ENCODE measurements around the gene SH2D1B.

Gene SH2D1B

GRCh38 chr1:162389021-162389818, 22.7 kb downstream of the SH2D1B start:
- Histone ChIP-seq H3K4me2 (ENCODE audit: low read length) (no peak overlapping the region), H3K27ac (ENCODE audit: low read depth, low read length, poor library complexity, severe bottlenecking) (no peak overlapping the region), H3K4me3 (ENCODE audit: low read depth, low read length, poor library complexity, severe bottlenecking) (no peak overlapping the region), H3K9me2 (ENCODE audit: low read depth, low read length) (no peaks in the 10 kb centered on the region), H3K9ac (ENCODE audit: low read length) (no peak overlapping the region), H3K36me3 (ENCODE audit: insufficient read depth, low read length) (no peaks in the 10 kb centered on the region), H3K4me1 (ENCODE audit: insufficient read depth, low read length, severe bottlenecking) (no peaks in the 10 kb centered on the region), H2AFZ (ENCODE audit: low read length) (no peak overlapping the region), H4K20me1 (ENCODE audit: insufficient read depth, low read length) (no peaks in the 10 kb centered on the region), H3F3A (ENCODE audit: insufficient read depth, low read length) (no peaks in the 10 kb centered on the region; the same call in 1 of the 2 replicates), H3K27me3 (ENCODE audit: insufficient read depth, low read length) (no peaks in the 10 kb centered on the region), H3K9me3 (ENCODE audit: low read length) (no peaks in the 10 kb centered on the region), H3K79me2 (ENCODE audit: insufficient read depth, low read length) (no peaks in the 10 kb centered on the region)
- no peak for TF ChIP-seq CTCF (IDR thresholded peaks at IDR 0.05; ENCODE audit: low read length)

DNA sequence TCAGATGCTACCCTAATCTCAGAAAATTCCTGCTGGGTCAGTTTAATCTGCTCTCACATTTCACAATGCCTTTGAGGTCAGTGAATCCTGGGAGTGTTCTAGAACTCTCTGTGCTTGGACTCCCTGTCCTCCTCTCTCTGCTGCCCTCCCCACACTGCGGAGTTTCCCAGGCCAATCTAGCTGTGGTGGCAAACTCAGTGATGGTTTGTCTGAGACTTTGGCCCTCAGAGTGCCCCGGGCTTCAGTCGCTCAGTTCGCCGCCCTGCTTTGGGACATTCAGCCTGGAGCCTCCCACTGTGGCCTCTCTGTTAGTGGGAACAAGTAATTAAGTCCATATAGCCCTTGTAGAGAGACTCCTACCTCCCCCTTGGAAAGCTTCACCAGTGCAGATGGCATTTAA, 23.3 kb downstream of the SH2D1B start:
- no peaks in the 10 kb centered on the region for H4K20me1 ChIP-seq (ENCODE audit: insufficient read depth, low read length)
- no peaks in the 10 kb centered on the region for H3K9me3 ChIP-seq (ENCODE audit: low read length)
- H3K9me2 ChIP-seq (ENCODE audit: low read depth, low read length) = no peaks in the 10 kb centered on the region
- no peak overlapping the region for H3K4me3 ChIP-seq (ENCODE audit: low read depth, low read length, poor library complexity, severe bottlenecking)
- H3K9ac ChIP-seq (ENCODE audit: low read length) = no peak overlapping the region
- H2AFZ ChIP-seq (ENCODE audit: low read length) = no peak overlapping the region
- TF ChIP-seq EZH2 (IDR thresholded peaks at IDR 0.05; ENCODE audit: borderline replicate concordance, low read length) (no peak), CTCF (IDR thresholded peaks at IDR 0.05; ENCODE audit: low read length) (no peak)
- no peaks in the 10 kb centered on the region; the same call in 1 of the 2 replicates for H3F3A ChIP-seq (ENCODE audit: insufficient read depth, low read length)
- H3K79me2 ChIP-seq (ENCODE audit: insufficient read depth, low read length) = no peaks in the 10 kb centered on the region
- H3K4me2 ChIP-seq (ENCODE audit: low read length) = no peak overlapping the region
- H3K27ac ChIP-seq (ENCODE audit: low read depth, low read length, poor library complexity, severe bottlenecking) = no peak overlapping the region
- no peaks in the 10 kb centered on the region for H3K36me3 ChIP-seq (ENCODE audit: insufficient read depth, low read length)
- no peaks in the 10 kb centered on the region for H3K4me1 ChIP-seq (ENCODE audit: insufficient read depth, low read length, severe bottlenecking)
- no peaks in the 10 kb centered on the region for H3K27me3 ChIP-seq (ENCODE audit: insufficient read depth, low read length)

GRCh38 chr1:162388083-162388594, 23.8 kb downstream of the SH2D1B start:
- H2AFZ ChIP-seq (ENCODE audit: low read length) = no peak overlapping the region
- no peaks in the 10 kb centered on the region; the same call in 1 of the 2 replicates for H3F3A ChIP-seq (ENCODE audit: insufficient read depth, low read length)
- H3K4me3 ChIP-seq (ENCODE audit: low read depth, low read length, poor library complexity, severe bottlenecking) = no peak overlapping the region

More at GRCh38 chr1:162388083-162388594, 23.8 kb downstream of the SH2D1B start:
- Histone ChIP-seq H3K27ac (ENCODE audit: low read depth, low read length, poor library complexity, severe bottlenecking) (no peak overlapping the region), H3K36me3 (ENCODE audit: insufficient read depth, low read length) (no peaks in the 10 kb centered on the region), H3K27me3 (ENCODE audit: insufficient read depth, low read length) (no peaks in the 10 kb centered on the region), H3K4me1 (ENCODE audit: insufficient read depth, low read length, severe bottlenecking) (no peaks in the 10 kb centered on the region), H3K9ac (ENCODE audit: low read length) (no peak overlapping the region), H4K20me1 (ENCODE audit: insufficient read depth, low read length) (no peaks in the 10 kb centered on the region), H3K4me2 (ENCODE audit: low read length) (no peak overlapping the region), H3K79me2 (ENCODE audit: insufficient read depth, low read length) (no peaks in the 10 kb centered on the region), H3K9me2 (ENCODE audit: low read depth, low read length) (no peaks in the 10 kb centered on the region), H3K9me3 (ENCODE audit: low read length) (no peaks in the 10 kb centered on the region)
- TF ChIP-seq EZH2 (IDR thresholded peaks at IDR 0.05; ENCODE audit: borderline replicate concordance, low read length) (no peak), CTCF (IDR thresholded peaks at IDR 0.05; ENCODE audit: low read length) (no peak)

Measured in OCI-LY1 (cell line).